Right forelimb (tissue), 1 donor: ENCODE results near the gene TCERG1L.
"Not testable (repeated sequence)": the region's sequence is repeated elsewhere in the genome, so short reads cannot be mapped to it uniquely, and the experiment has no call there.

ENCODE experiments used
- DNase-seq: peaks from one replicate; pipeline ENCODE4 v3.0.0-alpha.2; 2018

The TCERG1L gene

DNA sequence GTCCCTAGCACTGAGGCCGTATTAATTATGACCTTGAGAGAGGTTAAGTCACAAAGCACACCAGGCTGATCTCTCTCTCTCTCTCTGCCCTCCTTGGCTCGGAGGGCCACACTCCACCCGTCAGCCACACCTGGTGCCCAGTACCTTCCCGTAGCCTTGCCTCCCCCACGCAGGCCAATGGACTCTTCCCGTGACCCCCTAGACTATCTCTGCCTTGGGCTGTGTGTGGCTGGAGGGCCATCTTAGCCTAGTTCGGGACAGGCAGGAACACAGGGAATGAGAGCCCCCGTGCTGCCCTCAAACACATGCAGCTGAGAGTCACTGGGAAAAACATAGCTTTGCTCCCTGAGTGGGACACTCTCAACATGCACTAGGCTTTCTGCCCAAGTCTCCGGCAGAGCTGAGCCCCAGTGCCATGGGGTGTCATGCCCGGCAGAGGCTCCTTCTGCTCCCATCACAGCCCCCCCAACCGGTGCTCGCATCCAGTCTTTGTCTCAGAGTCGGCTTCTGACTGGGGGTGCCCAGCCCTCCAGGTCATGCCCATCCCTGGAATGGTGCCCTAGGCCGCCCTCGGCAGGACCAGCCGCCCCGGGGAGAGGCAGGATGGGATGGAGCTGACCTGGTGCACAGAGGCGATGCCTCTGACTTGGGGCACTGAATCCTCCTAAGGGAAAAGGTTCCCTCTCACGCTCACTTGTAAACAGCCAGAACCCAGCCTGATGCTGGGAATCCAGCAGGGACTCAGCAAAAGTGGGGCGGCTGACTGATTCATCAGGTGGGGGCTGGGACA is 63.0 kb downstream of the TCERG1L start:
- DNase-seq = no peak

DNA sequence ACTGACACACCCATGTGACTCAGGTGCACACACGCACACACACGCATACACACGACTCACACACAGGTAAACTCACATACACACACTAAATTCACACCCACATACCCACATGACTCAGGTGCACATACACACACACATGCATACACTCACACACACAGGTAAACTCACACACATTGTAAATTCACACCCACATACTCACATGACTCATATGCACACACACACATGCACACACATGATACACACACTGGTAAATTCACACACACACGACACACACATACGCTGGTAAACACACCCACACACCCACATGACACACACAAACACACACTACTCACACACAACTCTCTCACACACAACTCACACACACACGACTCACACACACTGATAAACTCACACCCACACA is 63.6 kb downstream of the TCERG1L start:
- DNase-seq = no peak

DNA sequence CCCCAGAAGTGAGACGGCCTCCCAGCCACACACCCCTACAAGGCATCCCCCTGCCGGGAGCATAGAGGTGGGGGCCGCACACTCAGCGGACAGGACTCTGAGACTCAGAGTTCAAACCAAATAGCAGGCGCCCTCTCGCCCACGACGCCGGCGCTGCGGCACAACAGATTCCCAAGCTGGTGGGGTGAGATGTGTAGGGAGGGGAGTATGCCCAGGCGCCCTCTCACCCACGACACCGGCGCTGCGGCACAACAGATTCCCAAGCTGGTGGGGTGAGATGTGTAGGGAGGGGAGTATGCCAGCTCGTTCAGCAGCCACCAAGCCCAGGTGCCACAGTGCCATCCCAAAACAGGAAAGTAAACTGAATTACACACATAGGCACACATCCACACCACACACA is 64.7 kb downstream of the TCERG1L start:
- no peak for DNase-seq

DNA sequence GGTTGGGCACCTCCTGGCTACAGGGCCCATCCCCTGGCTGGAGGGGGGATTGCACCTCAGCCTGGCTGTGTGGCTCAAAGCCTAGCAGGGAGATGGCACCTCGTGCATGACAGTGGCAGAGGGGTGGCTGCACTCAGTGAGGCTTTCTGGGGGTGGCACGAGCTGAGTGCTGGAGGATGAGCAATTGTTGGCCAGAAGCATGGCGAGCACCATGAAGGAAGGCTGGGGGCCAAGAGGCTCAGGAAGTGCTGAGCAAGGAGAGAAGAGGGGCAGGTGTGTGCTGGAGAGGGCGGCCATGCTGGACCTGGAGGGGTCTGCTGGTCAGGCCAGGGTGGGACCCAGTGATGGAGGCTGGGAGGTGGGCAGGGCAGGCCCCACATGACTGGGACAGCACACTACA is 65.4 kb downstream of the TCERG1L start:
- DNase-seq = no peak

DNA sequence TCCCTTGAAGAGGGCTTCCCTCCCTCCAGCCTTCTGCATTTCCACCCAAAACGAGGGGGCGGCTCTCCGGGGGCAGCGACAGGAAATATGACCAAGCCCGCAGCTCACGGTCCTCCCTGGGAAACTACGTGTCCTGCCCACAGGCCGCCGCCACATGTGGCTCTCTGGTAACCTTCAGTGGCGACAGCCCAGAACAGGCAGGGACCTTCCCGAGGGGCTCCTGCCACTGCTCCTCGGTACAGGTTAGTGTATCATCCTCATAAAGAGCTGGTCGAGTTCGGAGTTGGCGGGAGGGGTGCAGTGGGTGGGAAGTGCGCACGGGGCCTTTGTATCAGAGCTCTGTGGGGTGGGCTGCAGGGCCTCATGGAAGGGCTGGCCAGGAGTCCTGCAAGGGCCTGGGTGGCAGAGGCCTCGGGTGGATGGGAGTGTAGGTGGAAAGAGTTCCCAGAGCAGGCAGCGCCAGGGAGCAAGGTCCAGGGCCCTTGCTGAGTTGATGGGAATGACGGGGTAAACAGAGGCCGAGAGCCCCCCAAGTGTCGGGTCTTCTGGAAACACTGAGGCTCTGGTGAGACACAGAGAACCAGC is 66.0 kb downstream of the TCERG1L start:
- no peak for DNase-seq

DNA sequence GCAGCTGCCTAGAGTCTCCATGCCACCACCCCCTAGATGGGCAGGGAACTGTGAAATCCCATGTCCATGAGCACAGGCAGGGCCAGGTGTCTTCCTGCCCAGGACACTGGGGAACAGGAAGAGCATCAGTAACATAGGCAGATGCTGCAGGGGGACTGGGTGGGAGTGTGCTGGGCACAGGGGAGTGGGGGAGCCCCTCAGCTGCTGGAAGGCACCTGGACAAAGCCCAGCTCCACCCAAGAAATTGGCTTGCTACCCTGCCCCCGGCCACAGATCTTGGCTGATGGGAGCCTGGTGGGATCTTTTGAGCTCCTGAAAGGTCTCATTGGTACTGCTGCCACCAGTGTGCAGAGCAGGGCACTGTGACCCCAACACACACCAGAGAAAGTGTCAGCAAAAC is 66.7 kb downstream of the TCERG1L start:
- no peak for DNase-seq

DNA sequence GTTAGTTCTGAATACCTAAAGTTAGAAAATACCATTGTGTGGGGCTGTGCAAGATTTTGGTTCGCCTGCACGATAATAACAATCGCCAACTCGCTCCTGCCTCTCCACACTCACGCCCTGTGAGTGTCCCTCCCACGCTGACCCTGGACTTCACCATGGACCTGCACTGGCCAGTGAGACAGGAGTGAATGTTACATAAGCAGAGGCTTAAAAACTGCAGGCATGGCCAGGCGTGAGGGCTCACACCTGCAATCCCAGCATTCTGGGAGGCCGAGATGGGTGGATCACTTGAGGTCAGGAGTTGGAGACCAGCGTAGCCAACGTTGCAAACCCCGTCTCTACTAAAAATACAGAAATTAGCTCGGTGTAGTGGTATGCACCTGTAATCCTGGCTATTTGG is 68.4 kb downstream of the TCERG1L start:
- DNase-seq = no peak

DNA sequence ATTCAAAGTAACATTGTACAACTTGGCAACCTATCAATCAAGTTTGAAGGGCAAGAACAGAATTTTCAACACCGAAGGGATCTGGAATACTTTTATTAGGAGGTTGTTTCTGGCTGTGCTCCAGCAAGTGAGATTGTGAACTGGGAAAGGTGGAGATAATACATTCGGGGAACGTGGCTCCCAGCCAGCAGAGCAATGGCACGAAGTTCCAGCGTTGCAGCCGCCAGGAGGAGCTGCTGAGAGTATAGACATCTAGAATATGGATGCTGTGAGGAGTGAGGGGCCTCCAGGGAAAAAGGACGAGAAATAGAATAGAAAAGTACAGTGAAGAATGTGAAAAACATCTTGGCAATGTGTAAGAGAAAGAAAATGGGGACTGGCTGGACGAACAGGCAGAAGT is 69.5 kb downstream of the TCERG1L start:
- DNase-seq = no peak

DNA sequence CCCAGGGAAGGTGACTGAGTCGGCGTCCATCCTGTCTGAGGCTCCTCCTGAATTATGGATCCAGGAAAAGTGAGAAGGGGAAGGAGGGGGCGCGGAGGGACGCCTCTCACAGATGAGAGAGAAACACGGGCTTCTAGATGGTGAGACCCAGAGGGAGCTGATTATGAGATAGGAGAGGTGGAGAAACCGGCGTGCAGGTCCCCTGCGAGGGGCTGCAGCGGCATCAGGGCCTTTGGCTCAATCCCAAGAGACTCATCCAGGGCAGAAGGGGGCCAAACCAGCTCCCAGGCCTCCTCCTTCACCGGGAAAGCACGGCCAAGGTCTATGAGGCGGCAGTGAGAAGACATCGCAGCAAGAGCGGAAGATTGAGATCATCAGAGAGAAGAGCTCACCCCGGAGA is 70.8 kb downstream of the TCERG1L start:
- DNase-seq = no peak

DNA sequence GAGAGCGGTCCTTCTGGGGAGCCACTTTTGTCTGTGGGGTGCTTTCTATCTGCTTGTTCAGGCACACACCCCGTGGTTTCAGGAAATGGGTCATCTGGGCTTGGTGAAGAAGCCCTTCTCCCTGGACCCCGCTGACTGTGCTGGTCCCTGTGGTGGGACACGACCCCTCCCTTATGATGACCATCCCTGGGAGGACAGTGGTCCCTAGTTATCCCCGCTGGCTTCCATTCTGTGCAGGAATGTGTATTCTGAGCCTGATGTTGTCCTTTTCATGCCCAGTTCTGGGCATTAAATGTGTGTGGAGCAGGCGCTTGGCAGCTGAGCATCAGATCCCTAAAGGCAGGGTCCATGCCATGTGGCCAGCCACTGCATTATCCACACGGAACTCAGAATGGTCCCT is 71.6 kb downstream of the TCERG1L start:
- DNase-seq = no peak

DNA sequence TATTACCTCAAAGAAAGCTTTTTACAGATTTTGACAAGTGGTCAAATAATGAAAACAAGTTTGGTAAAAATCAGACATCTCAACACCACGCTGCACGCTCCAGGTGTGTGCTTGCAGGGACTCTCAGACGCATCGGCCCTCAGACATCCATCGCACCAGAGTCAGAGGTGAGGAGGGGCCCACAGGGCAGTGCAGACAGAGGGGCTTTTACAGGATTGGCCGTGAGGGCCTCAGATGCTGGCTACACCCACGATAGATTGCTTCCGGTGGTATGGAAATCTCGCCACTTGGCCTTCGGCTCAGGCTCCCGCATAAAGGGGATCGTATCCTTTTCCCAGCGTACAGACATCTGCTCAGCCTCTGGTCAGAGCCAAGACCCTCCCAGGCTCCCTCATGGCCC is 72.1 kb downstream of the TCERG1L start:
- no peak for DNase-seq

DNA sequence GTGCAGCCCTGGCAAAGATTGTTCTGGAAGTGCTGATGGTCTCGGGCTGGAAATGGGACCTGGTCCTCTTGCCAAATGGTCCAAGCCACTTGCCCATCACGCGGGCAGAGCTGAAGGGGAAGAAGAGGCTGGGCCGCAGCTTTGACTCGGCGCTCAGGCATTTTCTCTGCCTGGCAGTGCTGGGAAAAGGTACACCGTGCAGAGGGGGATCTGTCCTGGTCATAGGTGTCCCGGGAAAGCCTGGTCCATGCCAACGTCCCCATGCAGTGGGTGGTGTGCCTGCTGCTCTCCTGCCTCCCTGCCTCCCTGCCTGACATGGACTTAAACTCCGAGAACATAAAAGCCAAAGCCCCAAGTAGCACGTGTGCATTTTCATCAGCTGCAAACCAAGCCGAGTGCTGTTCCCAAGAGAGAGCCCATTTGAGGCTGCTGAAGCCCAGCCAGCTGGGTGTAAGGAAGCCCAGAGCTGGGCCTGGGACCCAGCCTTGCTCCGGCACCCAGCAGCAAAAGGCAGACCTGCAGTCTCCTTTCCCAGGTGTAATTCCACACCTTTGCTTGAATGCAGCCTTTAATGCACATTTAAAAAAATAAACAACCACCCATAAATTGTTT is 72.7 kb downstream of the TCERG1L start:
- DNase-seq = no peak

DNA sequence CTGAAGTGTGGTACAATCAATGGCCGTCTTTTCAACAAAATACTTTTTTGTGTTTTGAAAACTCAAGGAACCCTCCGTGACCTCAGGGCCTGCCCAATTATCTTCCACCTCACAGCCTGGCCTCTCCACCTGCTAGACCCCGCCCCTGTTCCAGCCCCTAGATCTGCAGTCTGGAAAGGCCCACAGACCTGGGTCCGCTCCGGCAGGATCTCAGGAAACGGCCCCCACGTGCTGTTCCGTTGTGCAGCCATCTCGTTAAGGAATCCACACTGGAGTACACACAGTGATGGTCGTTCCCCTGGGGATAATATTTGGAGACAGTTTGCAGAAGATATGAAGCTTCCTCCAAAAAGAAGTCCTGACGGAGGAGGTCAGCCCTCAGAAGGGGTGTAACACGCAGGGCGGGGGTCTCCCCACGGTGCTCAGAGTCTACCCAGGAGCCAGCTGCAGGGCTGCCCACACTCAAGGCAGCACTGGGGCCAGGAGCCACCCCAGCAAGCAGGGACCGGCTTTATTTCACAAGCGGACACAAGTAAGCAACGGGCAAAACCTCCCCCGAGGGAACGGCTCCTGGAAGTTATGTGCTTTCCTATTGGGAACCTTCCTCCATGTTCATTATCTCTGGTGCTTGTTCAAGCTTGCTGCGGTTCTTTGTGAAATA is 73.4 kb downstream of the TCERG1L start:
- no peak for DNase-seq

DNA sequence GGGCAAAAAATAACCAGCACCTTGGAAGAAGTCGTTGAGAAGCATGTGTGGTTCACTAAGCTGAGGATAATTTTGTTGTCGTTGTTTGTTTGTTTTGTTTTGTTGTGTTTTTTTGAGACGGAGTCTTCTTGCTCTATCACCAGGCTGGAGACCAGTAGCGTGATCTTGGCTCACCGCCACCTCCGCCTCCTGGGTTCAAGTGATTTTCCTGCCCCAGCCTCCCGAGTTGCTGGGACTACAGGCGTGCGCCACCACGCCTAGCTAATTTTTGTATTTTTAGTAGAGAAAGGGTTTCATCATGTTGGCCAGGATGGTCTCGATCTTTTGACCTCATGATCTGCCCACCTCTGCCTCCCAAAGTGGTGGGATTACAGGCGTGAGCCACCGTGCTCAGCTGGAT is 76.9 kb downstream of the TCERG1L start:
- DNase-seq = not testable (repeated sequence)

DNA sequence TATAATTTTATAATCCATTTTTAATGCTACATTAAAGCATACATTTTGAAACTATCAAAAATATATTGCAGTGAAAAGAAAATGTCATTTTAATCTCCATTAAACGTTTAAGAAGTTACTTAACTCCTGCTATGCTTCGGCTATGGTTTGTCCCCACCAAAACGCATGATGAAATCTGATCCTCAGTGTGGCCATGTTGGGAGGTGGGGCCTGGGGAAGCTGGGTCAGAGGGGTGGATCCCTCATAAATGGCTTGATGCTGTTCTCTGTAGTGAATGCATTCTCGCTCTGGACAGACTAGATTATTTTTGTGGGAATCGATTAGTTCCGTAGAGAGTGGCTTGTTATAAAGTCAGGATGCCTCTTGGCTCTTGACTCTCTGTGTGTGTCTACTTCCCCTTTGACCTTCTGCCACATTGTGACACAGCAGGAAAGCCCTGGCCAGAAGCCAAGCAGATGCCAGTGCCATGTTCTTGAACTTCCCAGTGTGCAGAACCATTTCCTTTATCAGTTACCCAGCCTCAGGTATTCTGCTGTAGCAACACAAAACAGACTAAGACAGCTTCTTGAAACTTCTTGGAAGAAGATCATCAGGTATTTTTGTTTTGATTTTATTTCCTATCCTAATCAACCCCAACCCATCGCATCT is 77.8 kb downstream of the TCERG1L start:
- DNase-seq = no peak

DNA sequence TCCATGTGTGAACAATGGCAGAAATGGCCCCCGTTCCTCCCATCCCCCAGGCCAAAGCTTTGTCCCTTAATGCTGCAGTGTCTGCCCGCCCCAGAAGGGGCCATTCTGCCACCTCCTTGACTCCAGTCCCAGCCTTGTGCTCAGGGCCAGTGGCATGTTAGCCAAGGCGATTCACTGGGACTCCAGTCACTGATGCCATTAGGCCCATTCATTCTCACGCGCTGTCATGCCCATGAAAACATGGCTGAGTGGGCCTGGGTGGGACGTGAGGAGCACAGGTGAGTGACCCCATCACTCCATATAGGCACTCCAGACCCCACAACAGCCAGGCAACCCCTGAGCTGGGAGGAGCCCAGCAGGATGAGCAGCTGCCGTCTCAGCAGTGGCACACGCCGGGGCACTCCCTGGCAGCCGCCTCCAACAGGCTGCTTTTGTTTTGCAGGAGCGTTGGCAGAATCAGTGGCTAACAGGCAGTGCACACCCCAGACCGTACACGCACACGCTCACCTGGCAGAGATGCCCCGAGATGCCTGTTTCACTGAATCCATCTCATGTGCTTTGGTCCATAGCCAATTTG is 79.5 kb downstream of the TCERG1L start:
- no peak for DNase-seq

DNA sequence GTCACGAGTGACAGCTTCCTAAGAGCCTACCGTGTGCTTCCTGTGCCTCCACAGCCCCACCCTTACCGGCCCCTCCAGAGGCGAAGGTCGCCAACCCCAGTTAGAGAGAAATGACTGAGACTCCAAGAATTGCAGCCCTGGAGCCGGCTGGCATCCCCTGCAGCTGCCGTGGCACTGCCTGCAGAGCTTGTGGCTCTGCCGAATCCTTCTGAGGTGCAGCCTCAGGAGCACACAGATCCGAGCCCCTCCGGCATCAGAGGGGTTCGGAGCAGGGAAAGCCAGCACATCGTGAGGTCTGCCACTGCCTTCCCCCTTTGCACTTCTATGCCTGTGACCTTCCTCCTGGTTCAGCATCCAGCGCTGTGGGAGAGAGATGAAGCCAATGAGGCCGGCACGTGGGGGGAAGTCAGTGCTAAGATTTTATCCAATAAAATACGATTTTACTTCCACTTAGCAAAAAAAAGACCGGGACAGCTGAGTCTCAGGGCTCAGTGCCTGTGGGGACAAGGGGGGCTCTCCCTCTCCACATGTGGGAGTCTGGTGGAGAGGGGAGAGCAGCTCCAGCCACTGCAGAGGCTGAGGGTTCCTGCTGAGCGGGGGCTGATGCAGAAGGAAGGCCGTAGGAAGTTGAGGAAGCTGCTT is 80.1 kb downstream of the TCERG1L start:
- no peak for DNase-seq

DNA sequence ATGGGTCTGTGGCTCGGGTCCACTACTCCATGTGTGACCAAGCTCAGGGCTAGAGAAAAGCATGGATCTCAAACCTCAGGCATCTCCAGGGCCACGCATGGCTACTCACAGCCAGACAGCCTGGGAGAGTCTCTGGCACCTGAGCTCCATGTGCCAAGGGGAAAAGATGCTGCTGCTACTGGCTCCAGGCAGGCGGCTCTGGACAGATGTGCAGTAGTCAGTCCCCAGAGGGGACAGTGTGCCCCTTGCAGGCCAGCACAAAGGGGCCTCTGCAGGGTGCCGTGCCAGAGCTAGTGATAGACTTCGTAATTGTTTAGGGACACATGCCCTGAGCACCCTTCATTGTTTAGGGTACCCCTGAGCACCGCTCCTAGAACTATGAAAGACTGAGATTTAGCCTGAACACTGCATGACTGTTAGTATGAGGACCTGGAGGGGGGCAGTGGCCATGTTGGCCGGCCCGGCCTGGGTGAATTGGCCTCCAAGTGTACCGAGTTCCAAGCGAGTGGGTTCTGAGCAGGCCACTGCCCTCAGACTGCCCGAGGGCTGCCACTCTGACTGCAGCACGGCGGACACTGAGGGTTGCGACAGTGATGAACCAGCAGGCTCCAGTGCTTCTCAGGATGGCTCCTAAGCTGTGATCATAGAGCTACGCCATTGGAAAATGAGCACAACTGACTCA is 80.7 kb downstream of the TCERG1L start:
- no peak for DNase-seq

DNA sequence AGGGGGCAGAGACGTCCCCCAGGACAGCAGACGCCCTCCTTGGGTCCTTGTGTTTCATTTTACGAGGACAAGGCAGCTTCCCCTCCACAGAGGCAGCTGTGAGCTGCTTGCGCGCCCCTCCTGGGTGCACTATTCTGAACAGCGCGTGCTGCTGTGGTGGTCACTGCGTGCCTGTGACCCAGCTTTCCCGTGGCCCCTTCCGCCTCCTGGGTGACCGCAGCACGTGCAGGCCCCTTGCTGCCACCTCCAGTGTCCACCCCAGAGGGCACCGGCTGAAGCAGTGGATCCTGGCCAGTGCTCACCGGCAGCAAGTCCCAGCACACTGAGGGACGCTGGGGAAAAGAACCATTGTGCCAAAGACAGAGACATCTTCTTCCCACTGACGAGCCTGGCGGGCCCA is 81.4 kb downstream of the TCERG1L start:
- DNase-seq = no peak

DNA sequence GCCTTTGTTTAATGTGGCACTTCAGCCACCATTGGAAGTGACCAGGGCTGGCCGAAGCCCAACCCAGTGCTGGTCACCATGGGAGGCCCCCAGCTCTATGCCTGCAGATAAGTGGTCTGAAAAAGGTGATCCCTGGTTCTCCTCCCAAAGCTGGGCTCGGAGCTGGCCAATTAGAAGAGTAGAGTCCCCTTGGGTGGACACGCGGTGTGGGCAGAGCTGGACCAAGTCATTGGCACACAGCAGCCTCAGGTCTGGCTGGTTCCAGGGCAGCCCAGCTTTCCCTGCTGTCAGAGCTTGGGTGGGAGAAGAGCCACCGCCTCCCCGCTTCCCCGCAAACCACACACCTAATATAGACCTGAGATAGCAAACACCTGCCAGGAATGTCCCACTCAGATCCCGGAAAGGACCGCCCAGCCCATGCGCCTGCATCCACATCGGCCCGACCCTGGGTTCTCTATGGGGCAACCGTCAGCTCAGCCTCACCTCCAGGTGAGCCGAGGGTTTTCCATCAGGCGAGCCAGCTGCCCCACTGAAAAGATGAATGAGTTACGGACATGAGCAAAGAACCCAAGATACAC is 84.3 kb downstream of the TCERG1L start:
- DNase-seq = no peak

DNA sequence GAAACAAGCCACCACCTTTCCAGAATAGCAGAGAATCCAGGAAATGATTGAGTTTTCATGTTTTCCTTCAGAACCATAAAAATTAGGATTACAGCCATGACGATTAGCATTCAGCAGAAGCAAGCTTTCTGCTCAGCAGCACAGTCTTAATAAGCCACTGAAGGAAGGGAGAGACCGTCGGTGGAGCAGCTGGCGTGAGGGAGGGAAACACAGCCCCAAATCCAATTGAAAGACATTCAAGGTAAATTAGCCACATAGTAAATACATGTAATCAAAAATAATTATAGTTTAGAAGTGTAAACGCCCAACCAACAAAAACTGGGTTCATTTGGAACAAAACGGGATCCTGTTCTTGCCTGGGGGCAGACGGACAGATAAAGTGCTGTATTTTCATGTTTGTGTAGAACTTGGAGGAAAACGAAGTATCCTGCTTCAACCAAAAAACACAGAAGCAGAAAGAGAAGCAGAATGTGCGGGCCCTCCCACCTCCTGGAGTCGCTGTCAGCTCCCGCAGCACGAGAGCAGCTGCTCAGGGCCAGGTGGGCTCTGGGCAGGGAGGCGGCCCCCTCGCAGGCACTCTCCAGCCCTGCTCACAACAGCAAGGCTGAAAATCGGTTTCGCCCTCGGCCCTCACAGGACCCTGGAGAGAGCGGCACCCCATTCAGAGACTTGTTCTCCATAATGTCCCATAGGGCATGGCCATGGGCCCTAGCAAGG is 84.9 kb downstream of the TCERG1L start:
- DNase-seq = no peak
